CD8-positive, alpha-beta memory T cell (primary cell): Measurements from ENCODE around the gene IL21. TPM values are rescaled to one million over a fixed set of nuclear protein-coding genes. Genes with fewer than 3 reads are reported as not detected.

Experiments used
- CTCF ChIA-PET: fragments of 350-600 bp; sonication (Branson Sonifier 250); formaldehyde crosslinking; loops from one replicate; lab custom pipeline; 2021; ENCODE audit warnings: antibody characterized with exemption; lab: Charles Lee
- POLR2A ChIA-PET: fragments of 350-600 bp; sonication (Branson Sonifier 250); formaldehyde crosslinking; loops from one replicate; lab custom pipeline; 2021; ENCODE audit warnings: antibody characterized with exemption; lab: Charles Lee
- DNase-seq, 5 donors: peaks; one replicate each; pipeline versions ENCODE4 v3.0.0 to v3.0.0-alpha.2; 2020 to 2022; ENCODE audit warnings: mixed read lengths in 1 of 5
- H3K27ac ChIP-seq: one replicate; pipeline ENCODE4 v1.7.0; 2013; ENCODE audit warnings: low read depth, mild to moderate bottlenecking, low read length, moderate library complexity
- H3K27me3 ChIP-seq: 2 replicates; pipeline ENCODE4 v1.7.0; 2013; ENCODE audit warnings: low read length, mild to moderate bottlenecking; ENCODE audit not compliant: insufficient read depth, poor library complexity, severe bottlenecking
- H3K36me3 ChIP-seq: 2 replicates; pipeline ENCODE4 v1.7.0; 2013; ENCODE audit warnings: mild to moderate bottlenecking, low read length, moderate library complexity; ENCODE audit not compliant: insufficient read depth
- H3K4me1 ChIP-seq: 2 replicates; pipeline ENCODE4 v1.7.0; 2013; ENCODE audit warnings: mild to moderate bottlenecking, low read length, moderate library complexity; ENCODE audit not compliant: insufficient read depth
- H3K4me3 ChIP-seq: 2 replicates; pipeline ENCODE4 v1.7.0; 2013; ENCODE audit warnings: mild to moderate bottlenecking, low read length
- H3K9me3 ChIP-seq: 2 replicates; pipeline ENCODE4 v1.7.0; 2013; ENCODE audit warnings: mild to moderate bottlenecking, low read length
- H3K27ac Mint-ChIP-seq, 8 donors: one replicate each; pipeline ENCODE4 v1.8.0; 2020 to 2021; ENCODE audit warnings: mixed read lengths in 8 of 8, mild to moderate bottlenecking in 6 of 8, inconsistent platforms in 3 of 8, moderate library complexity in 3 of 8
- H3K27me3 Mint-ChIP-seq, 2 donors: one replicate each; pipeline ENCODE4 v1.8.0; 2020 to 2021; ENCODE audit warnings: mixed read lengths in 2 of 2, mild to moderate bottlenecking in 1 of 2, moderate library complexity in 1 of 2
- H3K36me3 Mint-ChIP-seq, 3 donors: one replicate each; pipeline ENCODE4 v1.8.0; 2020 to 2021; ENCODE audit warnings: mixed read lengths in 3 of 3, inconsistent platforms in 1 of 3, mild to moderate bottlenecking in 1 of 3
- H3K4me1 Mint-ChIP-seq, 3 donors: one replicate each; pipeline ENCODE4 v1.8.0; 2020 to 2021; ENCODE audit warnings: mixed read lengths in 3 of 3, inconsistent platforms in 1 of 3, mild to moderate bottlenecking in 1 of 3
- H3K4me3 Mint-ChIP-seq, 7 donors: one replicate each; pipeline ENCODE4 v1.8.0; 2020 to 2021; ENCODE audit warnings: mixed read lengths in 7 of 7, mild to moderate bottlenecking in 6 of 7, moderate library complexity in 4 of 7, inconsistent platforms in 2 of 7
- H3K9me3 Mint-ChIP-seq, 5 donors: one replicate each; pipeline ENCODE4 v1.8.0; 2020 to 2022; ENCODE audit warnings: mixed read lengths in 5 of 5, mild to moderate bottlenecking in 3 of 5, moderate library complexity in 2 of 5, inconsistent platforms in 1 of 5
- polyA plus RNA-seq: library from polyadenylated mRNA; unstranded; fragments of 300-500 nt; fragmentation: Illumina TruSeq; gene quantifications from one replicate; pipeline ENCODE4 v1.2.3, GENCODE V29; 2021
- total RNA-seq, 2 experiments: library from RNA; stranded (reverse); gene quantifications; one replicate each; pipeline ENCODE4 v1.2.3, GENCODE V29; 2021

IL21 gene
- total RNA-seq (1 to 10 TPM; 3.1 to 3.5 TPM), polyA plus RNA-seq (not detected)

DNA sequence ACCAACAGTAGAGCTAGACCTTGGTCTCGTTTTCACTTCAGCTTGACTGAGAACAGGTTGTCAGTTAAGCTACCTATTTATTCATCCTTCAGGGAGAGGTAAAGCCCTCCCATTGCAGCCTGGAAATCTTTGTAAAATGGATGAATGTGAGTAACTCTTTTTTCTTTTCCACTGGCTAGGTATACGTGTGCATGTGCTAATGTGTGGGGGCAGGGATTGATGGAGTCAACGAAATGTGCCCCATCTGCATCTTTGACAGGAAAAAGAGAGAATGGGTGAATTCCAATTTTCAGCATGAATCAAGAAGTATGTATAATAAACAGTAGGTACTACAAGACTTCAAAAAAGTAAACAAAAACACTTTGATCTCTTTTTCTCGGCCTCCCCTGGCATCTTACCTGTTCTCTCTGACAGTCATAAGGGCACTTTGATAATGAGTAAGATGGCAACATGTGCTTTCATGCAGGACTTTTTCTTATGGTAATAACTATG is at the start of gene IL21:
TSS of gene IL21 (minus strand) at position 51 of the 492 bp plus-strand sequence. CDS start 55 bp downstream, outside the sequence.
- no peak within 1 kb of the TSS for H3K4me3 ChIP-seq
- H3K4me1 Mint-ChIP-seq = peaks cover 12 to 44% (median 34%) of the 10 kb centered on the region in 3 donors
- H3K36me3 ChIP-seq = no peaks in the 10 kb centered on the region
- H3K9me3 Mint-ChIP-seq = no peaks in the 10 kb centered on the region
- peak within 1 kb of the TSS in 1 of 8 donors; percentile 36 for H3K27ac Mint-ChIP-seq
- H3K27me3 ChIP-seq = no peaks in the 10 kb centered on the region
- no peak for DNase-seq
- POLR2A ChIA-PET = no interaction called here
- peak within 1 kb of the TSS in 5 of 7 donors; percentile 5 to 68 (median 53) for H3K4me3 Mint-ChIP-seq
- CTCF ChIA-PET = no interaction called here
- no peaks in the 10 kb centered on the region for H3K9me3 ChIP-seq
- H3K27me3 Mint-ChIP-seq = peaks cover 2 to 3% of the 10 kb centered on the region in 2 donors
- no peaks in the 10 kb centered on the region for H3K36me3 Mint-ChIP-seq
- no peak within 1 kb of the TSS for H3K27ac ChIP-seq
- H3K4me1 ChIP-seq = peaks cover 6% of the 10 kb centered on the region

- Histone ChIP-seq H3K27me3 (no peaks in the 10 kb centered on the region), H3K9me3 (no peaks in the 10 kb centered on the region), H3K27ac (no peak overlapping the region), H3K4me3 (no peak overlapping the region), H3K36me3 (no peaks in the 10 kb centered on the region), H3K4me1 (peaks cover 21% of the 10 kb centered on the region)
- H3K4me3 Mint-ChIP-seq = no peak overlapping the region
- peaks cover 0 to 6% (median 0%) of the 10 kb centered on the region in 3 donors for H3K36me3 Mint-ChIP-seq
- H3K9me3 Mint-ChIP-seq = no peaks in the 10 kb centered on the region
- DNase-seq = no peak
- peaks cover 0 to 3% of the 10 kb centered on the region in 2 donors for H3K27me3 Mint-ChIP-seq
- ChIA-PET POLR2A (no interaction called here), CTCF (no interaction called here)
- no peak overlapping the region for H3K27ac Mint-ChIP-seq
- peaks cover 10 to 30% (median 28%) of the 10 kb centered on the region in 3 donors for H3K4me1 Mint-ChIP-seq
Observed at GRCh38 chr4:122669911-122670738, 49.3 kb upstream of the IL21 start.

GRCh38 chr4:122668241-122668640 is 47.4 kb upstream of the IL21 start:
- Histone ChIP-seq H3K27ac (no peak overlapping the region), H3K27me3 (no peaks in the 10 kb centered on the region), H3K36me3 (no peaks in the 10 kb centered on the region), H3K4me1 (peaks cover 17% of the 10 kb centered on the region), H3K4me3 (no peak overlapping the region), H3K9me3 (no peaks in the 10 kb centered on the region)
- DNase-seq = no peak
- no peak overlapping the region for H3K27ac Mint-ChIP-seq
- peaks cover 7 to 23% (median 21%) of the 10 kb centered on the region in 3 donors for H3K4me1 Mint-ChIP-seq
- no peak overlapping the region for H3K4me3 Mint-ChIP-seq
- H3K9me3 Mint-ChIP-seq = no peaks in the 10 kb centered on the region
- CTCF ChIA-PET = no interaction called here
- peaks cover 0 to 6% (median 0%) of the 10 kb centered on the region in 3 donors for H3K36me3 Mint-ChIP-seq
- H3K27me3 Mint-ChIP-seq = peaks cover 0 to 4% of the 10 kb centered on the region in 2 donors
- POLR2A ChIA-PET = no interaction called here

GRCh38 chr4:122666527-122667245 is 45.8 kb upstream of the IL21 start:
- POLR2A ChIA-PET = no interaction called here
- no peak overlapping the region for H3K4me3 ChIP-seq
- Mint-ChIP-seq H3K27me3 (peaks cover 0 to 5% of the 10 kb centered on the region in 2 donors), H3K4me3 (no peak overlapping the region), H3K4me1 (peaks cover 7 to 23% (median 21%) of the 10 kb centered on the region in 3 donors), H3K27ac (peak overlapping the region in 1 of 8 donors; percentile 22), H3K36me3 (peaks cover 0 to 3% (median 0%) of the 10 kb centered on the region in 3 donors), H3K9me3 (no peaks in the 10 kb centered on the region)
- CTCF ChIA-PET = no interaction called here
- H3K9me3 ChIP-seq = no peaks in the 10 kb centered on the region
- H3K4me1 ChIP-seq = peaks cover 19% of the 10 kb centered on the region
- H3K36me3 ChIP-seq = no peaks in the 10 kb centered on the region
- no peak for DNase-seq
- no peak overlapping the region for H3K27ac ChIP-seq
- H3K27me3 ChIP-seq = no peaks in the 10 kb centered on the region

DNA sequence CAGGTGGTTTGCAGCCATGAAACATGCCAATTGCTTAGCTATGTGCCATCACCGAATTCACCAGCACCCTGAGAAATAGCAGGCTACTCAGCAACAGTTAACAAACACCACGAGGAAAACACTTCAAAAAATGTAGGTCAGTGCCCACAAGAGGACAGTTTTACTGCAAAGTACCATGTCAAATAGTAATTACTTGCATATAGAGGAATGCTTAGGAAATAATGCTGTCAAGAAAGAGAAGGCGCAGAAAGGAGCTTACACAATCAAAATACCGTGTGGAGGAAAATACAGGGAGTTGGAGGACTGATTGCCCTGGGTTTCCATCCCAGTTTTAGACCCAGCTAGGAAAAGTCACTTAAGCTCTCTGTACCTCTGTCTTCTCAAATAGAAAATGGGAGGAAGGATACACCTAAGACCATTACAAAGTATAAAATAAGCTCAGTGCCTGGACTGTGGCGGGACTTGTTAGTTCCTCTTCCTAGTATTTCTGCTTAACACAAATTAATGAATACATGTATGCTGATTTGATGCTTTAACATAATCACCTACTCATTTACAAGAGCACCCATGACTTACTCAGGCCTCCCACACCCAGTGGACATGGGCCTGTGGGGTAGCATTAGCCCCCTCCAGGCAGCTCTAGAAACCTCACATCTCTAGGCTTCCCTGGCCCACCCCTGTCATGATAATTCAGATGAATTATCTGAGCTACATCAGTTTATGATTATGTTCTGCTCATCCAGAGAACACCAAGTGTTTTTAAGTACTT is 44.5 kb upstream of the IL21 start:
- Mint-ChIP-seq H3K4me3 (no peak overlapping the region), H3K27ac (no peak overlapping the region), H3K9me3 (no peaks in the 10 kb centered on the region), H3K36me3 (no peaks in the 10 kb centered on the region), H3K27me3 (peaks cover 6 to 10% of the 10 kb centered on the region in 2 donors), H3K4me1 (peaks cover 7 to 23% (median 21%) of the 10 kb centered on the region in 3 donors)
- Histone ChIP-seq H3K36me3 (no peaks in the 10 kb centered on the region), H3K27ac (no peak overlapping the region), H3K27me3 (no peaks in the 10 kb centered on the region), H3K9me3 (no peaks in the 10 kb centered on the region), H3K4me3 (no peak overlapping the region), H3K4me1 (peaks cover 19% of the 10 kb centered on the region)
- no peak for DNase-seq
- ChIA-PET POLR2A (no interaction called here), CTCF (no interaction called here)

DNA sequence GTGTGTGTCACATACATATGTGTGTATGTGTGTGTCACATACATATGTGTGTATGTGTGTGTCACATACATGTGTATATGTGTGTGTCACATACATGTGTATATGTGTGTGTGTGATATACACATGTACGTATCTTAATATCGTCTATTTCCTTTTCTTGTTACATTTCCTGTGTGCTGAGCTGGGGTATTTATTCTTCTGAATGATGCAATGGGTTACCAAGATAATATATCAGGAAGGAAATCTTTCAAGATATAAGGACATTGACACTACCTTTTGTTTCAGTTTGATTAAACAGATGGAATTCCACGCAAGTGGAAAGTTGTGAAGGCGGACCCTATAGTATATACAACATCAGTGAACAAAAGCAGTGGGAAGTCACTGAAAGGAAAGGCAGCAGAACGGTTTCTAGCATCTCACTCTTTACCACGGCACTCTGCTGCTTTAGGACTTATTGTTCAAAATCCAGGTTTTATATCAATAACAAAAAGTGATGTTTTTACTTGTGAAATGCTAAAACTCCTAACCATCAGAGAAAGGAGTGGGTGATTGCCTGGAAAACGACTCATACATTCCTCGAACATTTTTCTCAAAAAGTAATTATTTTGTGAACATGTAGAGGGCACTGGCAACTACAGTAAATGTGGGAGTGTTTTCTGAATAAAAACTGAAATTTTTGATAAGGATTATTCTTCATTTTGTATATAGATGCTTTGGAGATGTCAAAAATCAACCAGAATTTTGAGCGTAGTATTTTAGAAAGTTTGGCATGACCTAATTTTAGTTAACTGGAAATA is 43.1 kb upstream of the IL21 start:
- Mint-ChIP-seq H3K27ac (peak overlapping the region in 1 of 8 donors; percentile 70), H3K4me3 (peak overlapping the region in 4 of 7 donors; percentile 49 to 61 (median 58)), H3K4me1 (peaks cover 7 to 23% (median 21%) of the 10 kb centered on the region in 3 donors), H3K27me3 (peaks cover 14% of the 10 kb centered on the region in 2 donors), H3K36me3 (no peaks in the 10 kb centered on the region), H3K9me3 (no peaks in the 10 kb centered on the region)
- no peaks in the 10 kb centered on the region for H3K36me3 ChIP-seq
- no peak for DNase-seq
- H3K27me3 ChIP-seq = no peaks in the 10 kb centered on the region
- no peaks in the 10 kb centered on the region for H3K9me3 ChIP-seq
- no peak overlapping the region for H3K4me3 ChIP-seq
- H3K27ac ChIP-seq = no peak overlapping the region
- ChIA-PET POLR2A (no interaction called here), CTCF (no interaction called here)
- H3K4me1 ChIP-seq = peaks cover 19% of the 10 kb centered on the region

GRCh38 chr4:122663291-122663690 is 42.4 kb upstream of the IL21 start:
- peaks cover 19% of the 10 kb centered on the region for H3K4me1 ChIP-seq
- H3K36me3 ChIP-seq = no peaks in the 10 kb centered on the region
- ChIA-PET CTCF (no interaction called here), POLR2A (no interaction called here)
- no peaks in the 10 kb centered on the region for H3K27me3 ChIP-seq
- no peaks in the 10 kb centered on the region for H3K36me3 Mint-ChIP-seq
- DNase-seq = no peak
- no peak overlapping the region for H3K4me3 ChIP-seq
- H3K9me3 Mint-ChIP-seq = no peaks in the 10 kb centered on the region
- peaks cover 13 to 14% of the 10 kb centered on the region in 2 donors for H3K27me3 Mint-ChIP-seq
- H3K27ac Mint-ChIP-seq = no peak overlapping the region
- no peak overlapping the region for H3K4me3 Mint-ChIP-seq
- no peak overlapping the region for H3K27ac ChIP-seq
- H3K4me1 Mint-ChIP-seq = peaks cover 7 to 23% (median 21%) of the 10 kb centered on the region in 3 donors
- no peaks in the 10 kb centered on the region for H3K9me3 ChIP-seq
